HG02938 (cell line): Measurements from ENCODE around the gene PTCH2.

ENCODE experiments used
- ATAC-seq: cut with Tn5 transposase; IDR thresholded peaks from one replicate; pipeline ENCODE4 v1.9.1; 2021; ENCODE audit warnings: mild to moderate bottlenecking, moderate library complexity; ENCODE audit not compliant: unreplicated experiment

The PTCH2 gene

DNA sequence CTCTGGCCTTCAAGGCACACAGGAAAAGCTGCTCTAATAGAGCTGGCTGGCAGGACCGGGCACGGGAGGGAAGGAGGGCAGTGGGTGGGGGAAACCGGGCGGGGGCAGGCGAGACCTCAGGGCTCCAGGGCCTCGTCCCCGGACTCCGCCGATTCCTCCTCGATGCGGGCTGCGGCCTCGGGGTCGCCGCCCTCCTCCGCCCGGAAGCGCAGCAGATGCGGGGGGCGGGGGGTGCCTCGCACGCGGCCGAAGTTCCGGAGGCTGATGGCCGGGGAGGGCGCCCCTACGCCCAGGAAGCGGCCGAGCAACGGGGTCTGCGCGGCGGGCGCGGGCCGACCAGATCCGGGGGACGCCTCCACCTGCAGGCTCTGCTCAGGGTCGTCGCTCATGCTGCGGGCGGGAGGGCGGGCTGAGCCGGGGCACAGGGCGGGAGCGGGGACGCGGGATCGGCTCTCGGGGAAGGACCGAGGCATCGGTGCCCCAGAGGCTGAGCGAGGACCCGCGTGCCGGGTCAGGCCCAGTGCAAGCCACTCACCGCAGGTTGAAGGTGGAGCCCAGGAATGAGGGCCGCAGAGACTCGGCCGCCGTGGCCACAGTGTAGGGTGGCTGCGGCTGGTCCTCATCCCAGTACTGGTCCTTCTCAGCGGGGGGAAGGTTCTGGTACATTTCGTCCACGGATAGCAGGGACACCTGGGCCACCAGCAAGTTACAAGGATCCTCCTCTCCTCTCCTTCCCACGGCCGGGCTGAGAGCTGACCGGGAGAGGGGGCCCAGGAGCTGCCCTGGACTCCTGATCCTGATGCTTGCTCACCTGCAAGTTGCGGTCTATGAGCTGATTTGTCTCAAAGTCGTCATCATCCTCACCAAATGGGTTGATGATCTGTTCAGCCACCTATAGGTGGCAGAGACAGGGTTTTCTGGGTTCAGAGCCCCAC is 58.7 kb downstream of the PTCH2 start:
- no peak for ATAC-seq

DNA sequence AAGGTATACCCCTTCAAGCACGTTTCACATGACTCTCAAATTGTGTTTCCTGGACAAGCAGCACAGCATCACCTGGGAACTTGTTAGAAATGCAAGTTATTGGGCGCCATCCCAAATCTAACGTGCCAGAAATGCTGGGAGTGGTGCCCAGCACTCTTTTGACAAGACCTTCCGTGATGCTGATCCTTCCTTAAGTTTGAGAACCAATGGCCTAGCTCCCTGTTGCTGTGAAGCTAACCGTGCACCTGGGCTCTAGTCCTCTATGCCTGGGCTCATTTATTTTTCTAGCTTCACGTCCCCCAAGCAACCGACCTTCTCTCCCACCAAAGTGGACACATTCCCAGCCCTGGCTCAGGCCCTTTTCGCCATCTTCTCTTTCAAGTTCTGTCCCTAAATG is 59.4 kb downstream of the PTCH2 start:
- ATAC-seq: no peak

DNA sequence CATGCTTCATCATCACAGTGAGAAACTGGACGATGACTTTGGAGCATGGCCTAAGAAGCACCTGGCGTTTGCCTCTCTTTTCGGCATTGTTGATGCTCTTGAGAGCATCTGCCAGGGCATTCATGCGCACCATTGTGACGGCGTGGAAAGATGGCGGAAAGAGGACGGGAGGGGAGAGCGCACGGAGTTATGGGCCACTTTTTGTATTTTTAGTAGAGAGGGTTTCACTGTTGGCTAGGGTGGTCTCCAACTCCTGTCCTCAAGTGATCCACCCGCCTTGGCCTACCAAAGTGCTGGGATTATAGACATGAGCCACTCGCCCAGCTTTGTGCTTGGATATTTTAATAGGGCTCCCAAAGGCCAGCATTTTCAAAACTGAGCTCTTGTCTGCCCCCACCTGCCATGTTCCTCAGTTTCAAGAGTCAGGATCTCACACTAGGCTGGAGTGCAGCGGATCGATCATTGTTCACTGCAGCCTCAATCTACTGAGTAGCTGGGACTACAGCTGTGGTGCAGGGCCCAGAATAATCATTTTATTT is 62.4 kb downstream of the PTCH2 start:
- ATAC-seq: no peak

DNA sequence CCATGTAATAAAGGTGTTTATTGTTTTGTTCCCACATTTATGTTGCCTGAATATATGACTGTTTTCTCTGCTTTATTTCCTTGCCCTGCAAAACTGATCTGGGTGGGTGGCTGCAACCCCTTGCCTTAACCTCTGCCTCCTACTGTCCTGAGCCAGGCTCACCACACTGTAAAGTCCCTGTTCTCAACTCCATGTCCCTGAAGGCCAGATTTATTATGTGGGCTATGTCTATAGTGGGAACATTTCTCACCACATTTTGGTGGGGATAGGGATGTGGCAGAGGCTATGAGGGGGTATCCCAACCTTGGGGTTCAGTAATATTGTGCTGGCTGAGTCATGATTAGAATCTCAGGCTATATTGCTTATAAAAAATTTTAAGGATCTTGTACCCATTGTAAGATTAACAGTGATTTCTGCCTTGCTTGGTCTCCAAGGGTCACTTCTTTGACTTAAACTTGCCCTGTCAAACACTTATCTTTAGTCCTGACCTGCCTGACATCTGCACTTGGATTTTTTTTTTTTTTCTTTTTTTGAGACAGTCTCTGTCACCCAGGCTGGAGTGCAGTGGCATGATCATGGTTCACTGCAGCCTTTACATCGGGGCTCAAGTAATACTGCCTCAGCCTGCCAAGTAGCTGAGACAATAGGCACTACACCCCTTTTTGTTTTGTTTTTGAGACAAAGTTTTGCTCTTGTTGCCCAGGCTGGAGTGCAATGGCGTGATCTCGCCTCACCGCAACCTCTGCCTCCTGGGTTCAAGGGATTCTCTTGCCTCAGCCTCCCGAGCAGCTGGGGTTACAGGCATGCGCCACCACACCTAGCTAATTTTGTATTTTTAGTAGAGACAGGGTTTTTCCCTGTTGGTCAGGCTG is 64.1 kb downstream of the PTCH2 start:
- ATAC-seq: no peak

DNA sequence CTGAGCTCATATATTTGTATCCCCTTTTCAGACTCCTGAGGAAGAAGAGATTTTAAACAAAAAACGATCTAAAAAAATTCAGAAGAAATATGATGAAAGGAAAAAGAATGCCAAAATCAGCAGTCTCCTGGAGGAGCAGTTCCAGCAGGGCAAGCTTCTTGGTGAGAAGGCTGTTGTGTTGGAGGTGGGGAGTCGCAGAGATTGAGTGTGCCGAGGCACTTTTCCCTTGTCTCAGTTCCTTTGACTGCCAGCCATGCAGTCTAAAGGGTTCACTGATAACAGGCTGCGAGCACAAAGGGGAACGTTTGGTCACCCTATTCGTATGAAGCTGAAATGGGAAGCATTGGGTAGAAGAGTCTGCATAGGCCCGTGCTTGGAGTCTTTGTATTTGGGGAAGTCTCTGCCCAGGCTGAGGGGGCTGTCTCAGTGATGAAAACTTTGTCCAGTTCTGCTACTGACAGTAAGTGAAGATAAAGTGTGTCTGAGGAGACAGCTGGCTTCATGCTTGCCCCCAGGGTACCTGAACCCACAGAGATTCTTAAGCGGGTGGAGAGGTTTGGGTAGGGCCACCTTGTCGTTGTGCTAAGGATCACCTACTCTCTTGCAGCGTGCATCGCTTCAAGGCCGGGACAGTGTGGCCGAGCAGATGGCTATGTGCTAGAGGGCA is 65.0 kb downstream of the PTCH2 start:
- ATAC-seq: no peak

GRCh38 chr1:44777547-44777946 is 65.5 kb downstream of the PTCH2 start:
- ATAC-seq: no peak

DNA sequence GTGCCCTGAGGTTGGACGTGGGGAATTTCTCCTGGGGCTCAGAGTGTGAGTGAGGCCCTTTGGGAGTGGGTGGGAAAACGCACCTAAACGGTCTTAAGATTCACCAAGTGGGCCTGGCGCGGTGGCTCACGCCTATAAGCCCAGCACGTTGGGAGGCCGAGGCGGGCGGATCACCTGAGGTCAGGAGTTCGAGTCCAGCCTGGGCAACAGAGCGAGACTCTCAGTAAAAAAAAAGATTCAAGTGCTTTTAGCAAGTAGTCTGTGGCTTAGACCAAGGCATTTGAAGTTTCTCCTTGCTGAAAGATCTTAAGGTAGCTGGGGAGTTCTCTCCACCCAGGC is 66.4 kb downstream of the PTCH2 start:
- no peak for ATAC-seq

DNA sequence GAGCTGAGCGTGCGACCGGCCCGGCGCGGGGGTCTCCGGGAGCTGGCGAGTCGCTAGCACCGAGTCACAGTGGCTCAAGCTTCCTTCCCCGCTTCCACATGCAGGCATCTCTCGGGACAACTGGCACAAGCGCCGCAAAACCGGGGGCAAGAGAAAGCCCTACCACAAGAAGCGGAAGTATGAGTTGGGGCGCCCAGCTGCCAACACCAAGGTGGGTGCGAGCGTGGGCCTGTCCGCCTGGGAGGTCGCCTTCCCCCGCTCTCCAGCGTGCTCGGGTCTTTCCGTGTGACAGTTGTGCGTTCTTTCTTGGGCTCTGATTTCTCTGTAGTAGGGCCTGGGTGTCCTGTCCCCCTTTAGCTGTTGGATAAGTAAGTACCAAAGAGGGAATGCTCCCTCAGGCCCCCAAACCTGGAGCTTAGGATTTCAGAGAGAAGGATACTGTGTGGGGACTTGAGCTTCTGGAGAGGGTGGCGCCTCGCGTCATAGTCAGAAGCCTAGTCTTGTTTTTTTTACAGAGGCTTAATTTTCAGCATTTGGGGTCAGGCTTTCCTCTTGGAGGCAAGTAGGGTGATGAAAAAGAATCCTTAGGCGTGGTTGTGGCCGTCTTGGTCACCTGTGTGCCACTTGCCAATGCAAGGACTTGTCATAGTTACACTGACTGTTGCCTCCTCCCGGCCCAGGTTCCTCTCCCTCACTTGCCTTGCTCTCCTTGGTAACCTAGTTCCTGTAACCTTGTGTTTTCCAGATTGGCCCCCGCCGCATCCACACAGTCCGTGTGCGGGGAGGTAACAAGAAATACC is 66.9 kb downstream of the PTCH2 start:
- peak; percentile 7 for ATAC-seq

- peak; percentile 75 for ATAC-seq
Measured at GRCh38 chr1:44775078-44775929, 67.7 kb downstream of the PTCH2 start, which contains the start of gene RPS8. Gene RPS8 (plus strand): TSS chr1:44775540. CDS start chr1:44775597, 57 bp downstream.
